GM18873 (cell line): ENCODE results near the gene ABCB10.
"Not testable (repeated sequence)": the region's sequence is repeated elsewhere in the genome, so short reads cannot be mapped to it uniquely, and the experiment has no call there.

Experiments
- ATAC-seq: cut with Tn5 transposase; IDR thresholded peaks from one replicate; pipeline ENCODE4 v1.9.1; 2021; ENCODE audit warnings: mild to moderate bottlenecking, moderate library complexity, moderate number of reproducible peaks; ENCODE audit not compliant: unreplicated experiment, low FRiP score

The ABCB10 gene

GRCh38 chr1:229539863-229540506, 18.5 kb downstream of the ABCB10 start:
- ATAC-seq, result no peak

GRCh38 chr1:229538945-229539344, 19.6 kb downstream of the ABCB10 start:
- no peak for ATAC-seq

- no peak for ATAC-seq
Measured at GRCh38 chr1:229537894-229538293, 20.6 kb downstream of the ABCB10 start.

DNA sequence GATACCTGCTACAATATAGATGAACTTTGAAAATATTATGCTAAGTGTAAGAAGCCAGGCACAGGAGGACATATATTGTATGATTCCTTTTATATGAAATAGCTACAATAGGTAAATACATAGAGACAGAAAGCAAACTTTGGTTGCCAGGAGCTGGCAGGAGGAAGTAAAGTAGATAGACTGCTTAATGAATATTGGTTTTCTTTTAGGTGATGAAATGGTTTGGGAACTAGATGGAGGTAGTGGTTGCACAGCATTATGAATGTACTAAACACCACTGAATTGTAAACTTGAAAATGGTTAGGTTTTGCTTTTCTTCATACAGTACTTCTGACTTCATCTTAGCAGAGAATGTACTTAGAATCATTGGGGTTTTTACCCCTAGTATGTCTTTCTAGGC, 21.5 kb downstream of the ABCB10 start:
- ATAC-seq, result no peak

DNA sequence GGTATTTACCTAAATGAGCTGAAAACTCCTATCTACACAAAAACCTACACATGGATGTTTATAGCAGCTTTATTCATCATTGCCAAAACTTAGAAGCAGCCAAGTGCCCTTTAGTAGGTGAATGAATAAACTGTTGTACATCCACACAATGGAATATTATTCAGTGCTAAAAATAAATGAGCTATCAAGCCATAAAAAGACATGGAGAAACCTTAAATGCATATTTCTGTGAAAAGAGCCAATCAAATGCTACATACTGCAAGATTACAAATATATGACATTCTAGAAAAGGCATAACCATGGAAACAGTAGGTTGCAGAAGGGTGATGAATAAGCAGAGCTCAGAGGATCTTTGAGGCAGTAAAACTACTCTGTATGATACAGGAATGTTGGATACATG, 23.3 kb downstream of the ABCB10 start:
- no peak for ATAC-seq

GRCh38 chr1:229531326-229531725, 27.2 kb downstream of the ABCB10 start:
- ATAC-seq, result no peak

DNA sequence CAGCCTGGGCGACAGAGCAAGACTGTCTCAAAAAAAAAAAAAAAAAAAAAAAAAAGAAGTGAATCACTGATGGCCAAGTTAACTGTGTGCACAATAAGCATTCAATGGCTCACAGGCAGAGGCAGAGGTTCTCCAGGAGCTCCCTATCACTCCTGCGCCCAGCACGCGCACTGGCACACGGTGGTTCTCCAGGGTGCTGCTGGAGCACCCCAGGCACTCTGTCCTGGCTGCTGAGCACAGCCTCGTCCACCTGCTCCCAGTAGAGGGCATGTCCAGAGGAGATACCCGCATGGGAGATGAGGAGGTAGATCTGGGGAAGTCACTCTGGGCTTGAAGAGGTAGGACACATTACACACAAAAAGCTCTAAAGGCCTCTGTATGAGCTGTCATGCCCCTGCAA, 28.9 kb downstream of the ABCB10 start:
- no peak for ATAC-seq

DNA sequence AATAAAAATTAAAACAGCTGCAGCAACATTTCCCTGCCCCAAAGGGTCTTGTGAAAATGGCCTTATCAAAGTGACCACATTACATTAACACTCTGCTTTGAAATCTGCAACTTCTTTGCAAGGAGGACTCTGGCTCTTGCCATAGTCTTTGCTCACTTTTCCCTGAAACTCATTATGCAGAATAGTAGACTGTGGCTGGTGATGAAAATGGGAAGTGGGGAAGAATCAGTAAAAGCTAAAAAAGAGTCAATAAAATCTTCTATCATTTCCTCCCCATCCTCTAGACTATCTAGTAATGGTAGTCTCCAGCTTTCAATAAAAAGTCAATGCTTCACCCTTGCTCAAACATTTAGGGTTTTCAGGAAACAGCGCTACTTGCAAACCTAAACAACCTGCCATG, 31.8 kb downstream of the ABCB10 start:
- ATAC-seq, result no peak

DNA sequence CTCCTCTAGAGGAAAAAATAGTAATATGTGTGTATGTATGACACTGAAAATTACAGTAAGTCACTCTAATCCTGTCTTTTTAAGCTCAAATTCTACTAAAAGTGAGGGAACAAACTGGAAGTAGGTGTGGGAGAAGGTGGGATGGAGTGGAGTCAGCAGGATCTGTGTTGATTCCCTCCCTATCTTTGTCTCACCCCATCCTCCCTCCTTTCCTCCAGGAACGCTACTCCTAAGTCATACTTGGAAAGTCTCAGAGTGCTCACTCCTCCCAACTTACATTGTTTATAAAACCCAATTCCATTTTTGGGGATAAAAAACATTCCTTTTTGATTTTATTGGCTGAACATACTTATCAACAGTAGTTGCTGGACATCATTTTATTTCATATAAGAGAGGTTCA, 35.5 kb downstream of the ABCB10 start:
- no peak for ATAC-seq

DNA sequence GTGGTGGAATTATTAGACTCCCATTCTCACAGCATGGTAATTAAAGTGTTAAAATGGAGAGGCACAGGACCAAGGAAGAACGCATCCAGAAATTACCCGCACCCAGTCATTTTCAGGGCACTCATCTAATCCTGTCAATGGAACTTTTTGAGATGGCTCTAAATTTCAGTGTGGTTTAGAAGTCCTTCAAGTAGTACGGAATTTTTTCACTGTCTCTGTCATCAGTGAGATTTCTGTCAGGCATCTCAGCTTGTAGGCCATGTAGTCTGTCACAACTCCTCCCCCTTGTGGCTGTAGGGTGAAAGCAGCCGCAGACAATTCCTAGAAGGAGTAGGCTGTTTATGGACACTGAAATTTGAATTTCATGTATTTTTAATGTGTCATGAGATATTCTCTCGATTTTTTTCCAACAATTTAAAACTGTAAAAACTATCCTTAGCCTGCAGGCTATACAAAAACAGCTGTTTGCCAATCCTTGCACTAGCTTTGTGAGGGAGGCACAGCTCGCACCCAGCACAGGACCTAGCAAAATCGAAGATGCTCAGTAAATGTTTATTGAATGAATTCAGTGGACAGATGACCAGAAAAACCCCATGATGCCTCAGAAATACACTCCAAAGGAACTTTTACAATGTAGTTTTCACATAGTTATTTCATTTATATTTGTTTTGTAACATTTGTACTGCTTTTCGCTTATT, 43.8 kb downstream of the ABCB10 start:
- ATAC-seq, result no peak

DNA sequence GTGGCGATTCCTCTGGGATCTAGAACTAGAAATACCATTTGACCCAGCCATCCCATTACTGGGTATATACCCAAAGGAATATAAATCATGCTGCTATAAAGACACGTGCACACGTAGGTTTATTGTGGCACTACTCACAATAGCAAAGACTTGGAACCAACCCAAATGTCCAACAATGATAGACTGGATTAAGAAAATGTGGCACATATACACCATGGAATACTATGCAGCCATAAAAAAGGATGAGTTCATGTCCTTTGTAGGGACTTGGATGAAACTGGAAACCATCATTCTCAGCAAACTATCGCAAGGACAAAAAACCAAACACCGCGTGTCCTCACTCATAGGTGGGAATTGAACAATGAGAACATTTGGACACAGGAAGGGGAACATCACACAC, 46.9 kb downstream of the ABCB10 start:
- not testable (repeated sequence) for ATAC-seq

DNA sequence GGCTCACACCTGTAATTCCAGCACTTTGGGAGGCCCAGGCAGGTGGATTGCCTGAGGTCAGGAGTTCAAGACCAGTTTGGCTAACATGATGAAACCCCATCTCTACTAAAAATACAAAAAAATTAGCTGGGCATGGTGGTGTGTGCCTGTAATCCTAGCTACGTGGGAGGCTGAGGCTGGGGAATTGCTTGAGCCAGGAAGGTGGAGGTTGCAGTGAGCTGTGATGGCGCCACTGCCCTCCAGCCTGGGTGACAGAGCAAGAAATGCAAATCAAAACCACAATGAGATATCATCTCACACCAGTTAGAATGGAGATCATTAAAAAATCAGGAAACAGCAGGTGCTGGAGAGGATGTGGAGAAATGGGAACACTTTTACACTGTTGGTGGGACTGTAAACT, 47.3 kb downstream of the ABCB10 start:
- ATAC-seq, result not testable (repeated sequence)

DNA sequence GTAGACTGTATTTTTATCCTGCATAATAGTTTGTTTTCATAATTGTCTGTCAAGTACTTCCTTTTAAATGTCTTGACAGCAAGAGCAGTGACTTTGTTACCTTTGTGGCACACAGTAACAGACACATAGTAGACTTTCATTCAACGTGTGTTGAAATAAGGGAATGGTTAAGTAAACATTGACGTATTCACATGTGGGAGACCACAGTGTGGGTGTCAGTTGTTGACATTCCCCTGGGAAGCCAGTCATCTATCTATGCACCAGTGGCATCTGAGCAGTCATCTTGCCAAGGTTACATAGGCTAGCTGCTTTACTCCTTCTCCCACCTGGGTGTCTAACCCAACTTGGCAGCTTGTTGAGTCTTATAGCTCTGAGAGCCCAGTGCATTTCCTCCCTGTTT, 48.9 kb downstream of the ABCB10 start:
- no peak for ATAC-seq

- no peak for ATAC-seq
Measured at GRCh38 chr1:229508823-229509337, 49.6 kb downstream of the ABCB10 start.

DNA sequence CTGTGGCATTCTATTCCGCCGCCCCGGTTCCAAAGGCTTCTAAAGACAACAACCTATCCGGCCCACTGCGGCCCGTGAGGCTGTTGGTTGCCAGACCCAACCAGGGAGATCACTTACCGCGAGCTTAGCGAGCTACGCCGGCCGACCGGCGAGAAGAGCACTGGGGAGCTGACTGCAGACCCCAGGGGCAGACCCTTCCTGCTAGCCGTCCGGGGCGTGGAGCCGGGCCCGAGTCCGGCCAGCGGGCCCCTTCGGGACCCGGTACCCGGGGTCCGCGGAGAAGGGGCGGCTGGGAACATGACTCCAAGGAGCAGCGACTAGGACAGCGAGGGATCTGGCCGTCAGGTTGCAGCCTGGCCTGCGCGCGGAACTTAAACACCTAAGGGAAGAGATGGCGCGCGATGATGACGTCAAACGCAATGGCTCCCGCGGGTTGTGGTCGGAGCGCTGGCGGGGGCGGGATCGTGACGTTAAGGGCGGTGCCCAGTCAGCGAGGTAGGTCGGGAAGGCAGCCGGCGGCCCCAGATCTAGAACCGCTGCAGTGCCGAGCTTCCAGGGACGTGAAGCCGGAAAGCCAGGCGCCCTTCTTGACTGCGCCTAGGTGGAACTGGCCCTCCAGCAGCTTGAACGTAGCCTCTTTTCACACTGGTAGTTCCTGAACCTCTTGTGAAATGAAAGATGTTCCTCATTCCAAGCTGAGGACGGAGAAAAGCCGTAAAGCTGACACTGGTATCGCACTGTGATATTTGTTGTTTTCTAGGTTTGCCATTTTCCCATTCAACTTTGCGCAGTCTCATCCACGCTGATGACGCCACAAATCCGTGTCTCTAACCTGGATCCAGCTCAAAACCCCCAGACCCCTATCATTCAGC, 50.3 kb downstream of the ABCB10 start, which contains the start of gene NUP133:
Gene NUP133, minus strand, starts transcription at position 391 of the 872 bp plus-strand sequence. Its CDS starts 92 bp downstream, at position 299.
- ATAC-seq, result peak; percentile 83

GRCh38 chr1:229507502-229507901, 51.0 kb downstream of the ABCB10 start:
- ATAC-seq, result no peak

DNA sequence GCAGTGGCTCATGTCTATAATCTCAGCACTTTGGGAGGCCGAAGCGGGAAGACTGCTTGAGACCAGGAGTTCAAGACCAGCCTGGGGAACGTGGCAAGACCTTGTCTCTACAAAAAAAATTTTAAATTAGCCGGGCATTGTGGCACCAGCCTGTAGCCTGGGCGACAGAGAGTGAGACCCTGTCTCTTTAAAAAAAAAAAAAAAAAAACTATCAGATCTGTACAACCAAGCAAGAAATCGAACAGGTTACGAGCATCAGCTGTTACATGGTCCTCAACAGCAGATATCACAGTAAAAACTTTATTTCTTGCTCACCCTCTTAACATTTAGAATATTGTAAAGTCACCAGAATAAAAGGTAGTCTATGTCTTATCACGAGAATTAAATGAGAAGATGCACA, 51.9 kb downstream of the ABCB10 start:
- no peak for ATAC-seq

DNA sequence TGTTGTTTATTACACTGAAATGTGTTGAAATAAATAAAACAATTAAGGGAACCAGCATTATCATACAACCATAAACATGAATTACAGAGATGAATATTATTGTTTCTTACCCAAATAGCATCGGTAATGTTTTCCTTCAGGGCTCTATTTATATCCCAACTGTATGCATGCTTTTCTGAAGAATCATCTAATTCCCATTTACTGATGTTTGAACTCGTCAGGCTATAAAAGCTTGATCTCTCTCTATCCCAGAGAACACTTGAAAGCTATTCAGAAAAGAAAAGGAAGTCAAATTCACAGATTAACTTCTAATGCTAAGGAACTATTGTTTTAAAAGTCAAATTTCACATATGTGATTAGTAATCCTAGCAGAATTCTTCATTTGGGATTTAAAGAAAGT, 62.7 kb downstream of the ABCB10 start:
- no peak for ATAC-seq

- no peak for ATAC-seq
Measured at GRCh38 chr1:229487181-229487580, 71.3 kb downstream of the ABCB10 start.

DNA sequence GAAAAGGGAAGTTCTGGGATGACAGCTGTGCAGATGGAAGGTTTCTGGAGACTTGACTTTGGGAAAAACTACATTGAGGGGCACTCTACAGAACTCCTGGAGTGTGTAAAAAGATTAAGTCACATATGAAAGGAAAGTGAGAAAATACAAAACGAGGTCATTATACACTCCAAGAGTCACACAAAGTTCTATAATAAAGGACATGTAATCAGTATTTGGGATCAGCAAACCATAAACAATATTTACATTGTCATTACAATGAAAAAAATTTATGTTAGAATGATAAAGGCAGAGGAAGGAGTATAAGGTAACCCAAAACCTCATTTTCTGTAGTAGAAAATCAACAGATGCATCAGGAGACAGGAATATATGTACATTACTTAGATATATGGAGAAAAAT, 73.2 kb downstream of the ABCB10 start:
- no peak for ATAC-seq

GRCh38 chr1:229482511-229482910, 76.0 kb downstream of the ABCB10 start:
- no peak for ATAC-seq
